ENCODE data around the gene NKAIN4. TPM values are rescaled to one million over a fixed set of nuclear protein-coding genes. Genes with fewer than 3 reads are reported as not detected.

NKAIN4 gene
- polyA plus RNA-seq, 1 donor (not counting 4 experiments of a cell fraction or from before 2014, with no cell fraction given): not detected

DNA sequence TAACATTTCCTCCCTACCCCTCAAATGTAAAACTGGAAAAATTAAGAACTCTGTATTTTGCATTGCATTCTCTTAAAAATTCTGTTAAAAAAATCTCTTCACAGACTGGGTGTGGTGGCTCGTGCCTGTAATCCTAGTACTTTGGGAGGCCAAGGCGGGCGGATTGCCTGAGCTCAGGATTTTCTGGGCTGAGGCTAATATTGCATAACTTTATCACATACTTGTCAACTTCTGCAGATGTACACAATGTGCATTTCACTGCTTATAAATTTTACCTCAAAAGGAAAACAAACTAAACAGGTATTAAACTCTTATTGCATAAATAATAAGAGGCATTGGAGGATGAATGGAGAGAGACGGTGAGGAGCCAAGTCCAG lies 59.5 kb downstream of the NKAIN4 start:
- no peak overlapping the region for H3K27ac ChIP-seq (ENCODE audit: control insufficient read depth, insufficient read depth, low read length)
- H3K9ac ChIP-seq (ENCODE audit: control insufficient read depth, extremely low read depth, insufficient read depth, low read length): no peak overlapping the region
- H3K9me1 ChIP-seq (ENCODE audit: control insufficient read depth, extremely low read depth, insufficient read depth, low read length): no peaks in the 10 kb centered on the region
- no peak overlapping the region for H2AFZ ChIP-seq (ENCODE audit: control insufficient read depth, low read length)
- peaks cover 31% of the 10 kb centered on the region for H3K79me2 ChIP-seq (ENCODE audit: control insufficient read depth, insufficient read depth, low read length)
- H3K9me3 ChIP-seq (ENCODE audit: control insufficient read depth, low read depth, low read length): no peaks in the 10 kb centered on the region
- no peaks in the 10 kb centered on the region for H3K27me3 ChIP-seq (ENCODE audit: control insufficient read depth, extremely low read depth, insufficient read depth, low read length)
- dilution Hi-C loops (cut with MboI; ENCODE audit: extremely low pct_ligation_motif_present, low sequenced_read_pairs): no loop called here
- peaks cover 25% of the 10 kb centered on the region for H4K20me1 ChIP-seq (ENCODE audit: control insufficient read depth, extremely low read depth, insufficient read depth, low read length)
- H3K4me3 ChIP-seq (ENCODE audit: control insufficient read depth in 2 of 3, extremely low read depth in 1 of 3, insufficient read depth in 2 of 3, low read depth in 1 of 3, low read length in 3 of 3): no peak overlapping the region
- no peak overlapping the region for H3K4me2 ChIP-seq (ENCODE audit: control insufficient read depth, extremely low read depth, insufficient read depth, low read depth, low read length)
- H3K36me3 ChIP-seq (ENCODE audit: control insufficient read depth in 2 of 2, extremely low read depth in 1 of 2, insufficient read depth in 2 of 2, low read length in 2 of 2): peaks cover 8 to 17% of the 10 kb centered on the region in 2 experiments
- no peak for DNase-seq (ENCODE audit: low read depth, low spot score)
- no peak for TF ChIP-seq EZH2 (IDR thresholded peaks at IDR 0.05; ENCODE audit: low read length)
- TF ChIP-seq, protein P1, sequence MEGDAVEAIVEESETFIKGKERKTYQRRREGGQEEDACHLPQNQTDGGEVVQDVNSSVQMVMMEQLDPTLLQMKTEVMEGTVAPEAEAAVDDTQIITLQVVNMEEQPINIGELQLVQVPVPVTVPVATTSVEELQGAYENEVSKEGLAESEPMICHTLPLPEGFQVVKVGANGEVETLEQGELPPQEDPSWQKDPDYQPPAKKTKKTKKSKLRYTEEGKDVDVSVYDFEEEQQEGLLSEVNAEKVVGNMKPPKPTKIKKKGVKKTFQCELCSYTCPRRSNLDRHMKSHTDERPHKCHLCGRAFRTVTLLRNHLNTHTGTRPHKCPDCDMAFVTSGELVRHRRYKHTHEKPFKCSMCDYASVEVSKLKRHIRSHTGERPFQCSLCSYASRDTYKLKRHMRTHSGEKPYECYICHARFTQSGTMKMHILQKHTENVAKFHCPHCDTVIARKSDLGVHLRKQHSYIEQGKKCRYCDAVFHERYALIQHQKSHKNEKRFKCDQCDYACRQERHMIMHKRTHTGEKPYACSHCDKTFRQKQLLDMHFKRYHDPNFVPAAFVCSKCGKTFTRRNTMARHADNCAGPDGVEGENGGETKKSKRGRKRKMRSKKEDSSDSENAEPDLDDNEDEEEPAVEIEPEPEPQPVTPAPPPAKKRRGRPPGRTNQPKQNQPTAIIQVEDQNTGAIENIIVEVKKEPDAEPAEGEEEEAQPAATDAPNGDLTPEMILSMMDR (optimal IDR thresholded peaks at IDR 0.05 in 1 of 3, IDR thresholded peaks at IDR 0.05 in 1 of 3, conservative IDR thresholded peaks at IDR 0.05 in 1 of 3; ENCODE audit: extremely low read depth in 1 of 3, insufficient read depth in 2 of 3, low read length in 3 of 3): no peak
- H3K4me1 ChIP-seq (ENCODE audit: control insufficient read depth, extremely low read depth, insufficient read depth, low read length): peaks cover 3% of the 10 kb centered on the region
- FAIRE-seq: no peak

DNA sequence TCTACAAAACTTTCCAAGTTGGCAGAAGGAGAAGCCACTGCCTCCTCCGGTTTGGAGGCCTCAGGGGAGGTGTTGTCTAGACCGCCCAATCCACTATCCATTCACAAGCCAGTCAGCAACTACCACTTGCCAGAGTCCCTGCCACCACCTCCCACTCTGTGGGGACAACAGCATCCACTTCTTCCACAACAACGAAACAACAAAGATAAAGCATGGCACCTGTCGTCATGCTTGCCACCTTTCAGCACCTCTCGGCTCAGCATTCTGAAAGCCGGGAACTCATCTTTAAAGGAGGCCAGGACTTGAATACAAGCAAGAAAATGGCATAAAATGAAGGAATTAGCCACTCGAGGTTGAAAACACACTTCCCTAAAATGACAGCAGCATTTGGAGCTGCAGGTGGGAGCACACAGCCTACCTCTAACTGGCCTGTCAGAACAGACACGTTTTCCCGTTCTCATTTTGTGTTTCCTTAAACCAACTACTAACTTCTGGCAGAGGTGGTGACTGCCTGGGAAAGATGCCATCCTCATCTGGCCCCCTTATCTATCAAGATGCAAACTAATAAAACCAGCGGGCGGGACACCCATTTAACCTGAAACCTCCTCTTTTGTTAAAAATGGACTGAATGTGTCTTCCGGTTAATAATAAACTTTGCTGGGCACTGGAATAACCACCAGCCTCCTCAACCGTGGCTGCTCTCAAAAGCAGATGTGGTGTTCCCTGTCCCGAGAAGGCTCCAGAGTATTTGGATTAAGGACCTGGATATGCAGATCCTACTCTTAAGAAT lies 60.1 kb downstream of the NKAIN4 start:
- no peak overlapping the region for H3K9ac ChIP-seq (ENCODE audit: control insufficient read depth, extremely low read depth, insufficient read depth, low read length)
- dilution Hi-C loops (cut with MboI; ENCODE audit: extremely low pct_ligation_motif_present, low sequenced_read_pairs): no loop called here
- peaks cover 25% of the 10 kb centered on the region for H3K79me2 ChIP-seq (ENCODE audit: control insufficient read depth, insufficient read depth, low read length)
- no peak overlapping the region for H3K27ac ChIP-seq (ENCODE audit: control insufficient read depth, insufficient read depth, low read length)
- TF ChIP-seq, protein P1 (optimal IDR thresholded peaks at IDR 0.05 in 1 of 3, IDR thresholded peaks at IDR 0.05 in 1 of 3, conservative IDR thresholded peaks at IDR 0.05 in 1 of 3; ENCODE audit: extremely low read depth in 1 of 3, insufficient read depth in 2 of 3, low read length in 3 of 3): no peak
- TF ChIP-seq EZH2 (IDR thresholded peaks at IDR 0.05; ENCODE audit: low read length): no peak
- no peak overlapping the region for H2AFZ ChIP-seq (ENCODE audit: control insufficient read depth, low read length)
- H3K27me3 ChIP-seq (ENCODE audit: control insufficient read depth, extremely low read depth, insufficient read depth, low read length): no peaks in the 10 kb centered on the region
- no peak overlapping the region for H3K4me2 ChIP-seq (ENCODE audit: control insufficient read depth, extremely low read depth, insufficient read depth, low read depth, low read length)
- FAIRE-seq (no peak), DNase-seq (ENCODE audit: low read depth, low spot score) (no peak)
- no peaks in the 10 kb centered on the region for H3K9me3 ChIP-seq (ENCODE audit: control insufficient read depth, low read depth, low read length)
- H3K4me3 ChIP-seq (ENCODE audit: control insufficient read depth in 2 of 3, extremely low read depth in 1 of 3, insufficient read depth in 2 of 3, low read depth in 1 of 3, low read length in 3 of 3): no peak overlapping the region
- H3K36me3 ChIP-seq (ENCODE audit: control insufficient read depth in 2 of 2, extremely low read depth in 1 of 2, insufficient read depth in 2 of 2, low read length in 2 of 2): peaks cover 8 to 17% of the 10 kb centered on the region in 2 experiments
- H3K4me1 ChIP-seq (ENCODE audit: control insufficient read depth, extremely low read depth, insufficient read depth, low read length): peaks cover 3% of the 10 kb centered on the region
- no peaks in the 10 kb centered on the region for H3K9me1 ChIP-seq (ENCODE audit: control insufficient read depth, extremely low read depth, insufficient read depth, low read length)
- peaks cover 20% of the 10 kb centered on the region for H4K20me1 ChIP-seq (ENCODE audit: control insufficient read depth, extremely low read depth, insufficient read depth, low read length)

All from keratinocyte (primary cell).